HepG2 (cell line): Measurements from ENCODE around the gene TIMM8B. TPM values are rescaled to one million over a fixed set of nuclear protein-coding genes. Genes with fewer than 3 reads are reported as not detected.

Experiments used
- ATAC-seq: fragments of 200-7000 bp; cut with Tn5 transposase; 3 replicates; pipeline ENCODE4 v1.9.1; 2020; ENCODE audit warnings: mild to moderate bottlenecking, moderate library complexity
- BruUV-seq: library from RNA; stranded (reverse); fragments of 400-500 nt; replicated peaks from 2 replicates; lab custom pipeline; 2021; lab: Mats Ljungman, UMichigan
- CTCF ChIA-PET: fragments of 300-600 bp; formaldehyde crosslinking; extraction: SDS; loops from one replicate; lab custom pipeline; 2021; ENCODE audit warnings: low total read pairs, inconsistent platforms, low intra/inter-chr PET ratio; lab: Yijun Ruan, JAX
- POLR2A ChIA-PET: fragments of 350-600 bp; sonication (Branson Sonifier 250); formaldehyde crosslinking; loops from one replicate; lab custom pipeline; 2020; ENCODE audit warnings: antibody characterized with exemption, inconsistent platforms; lab: Yijun Ruan, JAX
- DNase-seq: peaks from one replicate; pipeline ENCODE4 v3.0.0-alpha.2; 2015; ENCODE audit warnings: low spot score
- FAIRE-seq: peaks from 3 replicates; lab custom pipeline; 2011; peaks lifted over from hg19 to GRCh38; lab: Jason Lieb, UNC
- H2AFZ ChIP-seq: one replicate; pipeline ENCODE4 v1.6.1; 2011; ENCODE audit warnings: low read length, inconsistent platforms
- H3K27ac ChIP-seq: fragments of 300-600 bp; 3 replicates; pipeline ENCODE4 v1.8.0; 2011; ENCODE audit warnings: mixed run types, mild to moderate bottlenecking, mixed read lengths, low read length, inconsistent platforms; ENCODE audit not compliant: insufficient read depth; ENCODE audit errors: extremely low read length
- H3K27me3 ChIP-seq, 2 experiments: fragments of 200-600 bp in 1 of 2; 2 replicates in 1 of 2; 3 replicates in 1 of 2; pipeline versions ENCODE4 v1.6.0 to v1.8.0; 2011; ENCODE audit warnings: low read length in 2 of 2, mild to moderate bottlenecking in 2 of 2, moderate library complexity in 2 of 2, inconsistent platforms in 1 of 2; ENCODE audit not compliant: insufficient read depth in 2 of 2, control insufficient read depth in 1 of 2
- H3K36me3 ChIP-seq, 2 experiments: fragments of 200-600 bp in 1 of 2; replicated peaks in 1 of 2; 2 replicates in 1 of 2; 3 replicates in 1 of 2; pipeline versions ENCODE4 v1.5.1 to v1.8.0; 2011; ENCODE audit warnings: low read length in 2 of 2, inconsistent platforms in 1 of 2; ENCODE audit not compliant: insufficient read depth in 2 of 2, control insufficient read depth in 1 of 2
- H3K4me1 ChIP-seq: 2 replicates; pipeline ENCODE4 v1.5.1; 2012; ENCODE audit warnings: low read length, inconsistent platforms; ENCODE audit not compliant: insufficient read depth
- H3K4me2 ChIP-seq: 2 replicates; pipeline ENCODE4 v1.6.0; 2011; ENCODE audit warnings: low read depth, low read length, inconsistent platforms
- H3K4me3 ChIP-seq, 3 experiments: fragments of 200-600 bp in 1 of 3; sonication (generic), shearing (Covaris generic) in 1 of 3; replicated peaks in 1 of 3; 2 replicates each; pipeline ENCODE4 v1.5.1; 2011 to 2016; ENCODE audit warnings: low read length in 3 of 3, inconsistent platforms in 2 of 3, low read depth in 2 of 3, mild to moderate bottlenecking in 2 of 3, control low read depth in 1 of 3, mixed read lengths in 1 of 3; ENCODE audit not compliant: insufficient read depth in 1 of 3
- H3K79me2 ChIP-seq: one replicate; pipeline ENCODE4 v1.6.1; 2011; ENCODE audit warnings: low read length, inconsistent platforms; ENCODE audit not compliant: insufficient read depth
- H3K9ac ChIP-seq: 2 replicates; pipeline ENCODE4 v1.6.0; 2011; ENCODE audit warnings: mild to moderate bottlenecking, low read depth, low read length, inconsistent platforms; ENCODE audit not compliant: insufficient read depth
- H3K9me3 ChIP-seq: 2 replicates; pipeline ENCODE4 v1.5.1; 2012; ENCODE audit warnings: mild to moderate bottlenecking, low read length
- H4K20me1 ChIP-seq: 2 replicates; pipeline ENCODE4 v1.6.0; 2011; ENCODE audit warnings: inconsistent platforms, mild to moderate bottlenecking, low read length, moderate library complexity; ENCODE audit not compliant: insufficient read depth
- ETS1 ChIP-seq: sonication (generic); formaldehyde crosslinking; IDR thresholded peaks from 2 replicates; pipeline ENCODE4 v1.4.0; 2020; ENCODE audit warnings: missing genetic modification reagents
- FOXA1 ChIP-seq, 2 experiments: fragments of 450-650 bp in 1 of 2; sonication (generic) in 1 of 2; formaldehyde crosslinking in 1 of 2; IDR thresholded peaks; 2 replicates each; pipeline versions ENCODE4 v1.4.0 to v1.6.1; 2016 to 2020; ENCODE audit warnings: missing genetic modification reagents in 1 of 2
- HMGA1 ChIP-seq: sonication (generic); formaldehyde crosslinking; conservative IDR thresholded peaks from 2 replicates; pipeline ENCODE4 v1.4.0; 2020; ENCODE audit warnings: missing genetic modification reagents
- MED1 ChIP-seq: sonication (generic); formaldehyde crosslinking; IDR thresholded peaks from 2 replicates; pipeline ENCODE4 v1.4.0; 2020; ENCODE audit warnings: missing genetic modification reagents
- MTA3 ChIP-seq: sonication (generic); formaldehyde crosslinking; IDR thresholded peaks from 2 replicates; pipeline ENCODE4 v1.4.0; 2020; ENCODE audit warnings: missing genetic modification reagents
- NCOA2 ChIP-seq: sonication (generic); formaldehyde crosslinking; IDR thresholded peaks from 2 replicates; pipeline ENCODE4 v1.8.0; 2022; ENCODE audit warnings: inconsistent platforms
- NCOR1 ChIP-seq: fragments of 200-600 bp; sonication (generic); IDR thresholded peaks from 2 replicates; pipeline ENCODE4 v1.7.0; 2017; ENCODE audit warnings: antibody characterized with exemption, low read length, borderline replicate concordance
- SAFB2 ChIP-seq: sonication (generic); formaldehyde crosslinking; IDR thresholded peaks from 2 replicates; pipeline ENCODE4 v1.5.1; 2020; ENCODE audit warnings: missing genetic modification reagents, low read depth, mild to moderate bottlenecking, borderline replicate concordance
- SMYD3 ChIP-seq: sonication (generic); formaldehyde crosslinking; IDR thresholded peaks from 2 replicates; pipeline ENCODE4 v1.8.1; 2023; ENCODE audit warnings: mild to moderate bottlenecking, missing genetic modification reagents
- ZNF569 ChIP-seq: sonication (generic); formaldehyde crosslinking; IDR thresholded peaks from 2 replicates; pipeline ENCODE4 v1.5.0; 2020; ENCODE audit warnings: mild to moderate bottlenecking, missing genetic modification reagents, moderate library complexity, borderline replicate concordance
- ZNF772 ChIP-seq: sonication (generic); formaldehyde crosslinking; IDR thresholded peaks from 2 replicates; pipeline ENCODE4 v1.5.0; 2020; ENCODE audit warnings: mild to moderate bottlenecking, missing genetic modification reagents
- ZNF816 ChIP-seq: sonication (generic); formaldehyde crosslinking; IDR thresholded peaks from 2 replicates; pipeline ENCODE4 v1.8.0; 2022; ENCODE audit warnings: missing genetic modification reagents, mild to moderate bottlenecking, borderline replicate concordance
- WGBS: methylation state at CpG from one replicate; pipeline ENCODE4 v1.1.6; 2017; ENCODE audit warnings: low lambda C conversion rate; 5-methylcytosine and 5-hydroxymethylcytosine counted together
- in situ Hi-C: cut with HindIII; loops from 2 replicates; pipeline ENCODE4 v1.10.0; 2017; ENCODE audit warnings: low pct_unique_long_range_greater_than_20kb; ENCODE audit not compliant: extremely low pct_ligation_motif_present
- intact Hi-C: fragments of 100-400 bp; cut with micrococcal nuclease; formaldehyde crosslinking; loops from one replicate; pipeline ENCODE4 v1.10.0; 2022; ENCODE audit not compliant: unreplicated experiment
- polyA plus RNA-seq, 8 experiments: library from polyadenylated mRNA; depleted of rRNA in 3 of 8; stranded (reverse) in 7 of 8; unstranded in 1 of 8; fragments of >200 nt; fragmentation: Illumina TruSeq in 4 of 8; extraction: Trizol in 4 of 8; gene quantifications; 2 replicates each; pipeline versions ENCODE4 v1.2.1 to v1.2.3, GENCODE V29; 2011 to 2016; ENCODE audit warnings: low read depth in 4 of 8, missing spikeins in 1 of 8, mixed read lengths in 1 of 8; ENCODE audit not compliant: insufficient read depth in 1 of 8
- total RNA-seq, 5 experiments: library from RNA; depleted of rRNA; stranded (reverse); fragments of >200 nt; fragmentation: Illumina TruSeq; extraction: Trizol; gene quantifications; 2 replicates each; pipeline ENCODE4 v1.2.3, GENCODE V29; 2016; ENCODE audit warnings: low read depth in 1 of 5

The TIMM8B gene
- total and polyA plus RNA-seq, 2 of the 13 experiments (the other 11 are each of a cell fraction or from before 2014, with no cell fraction given) = 84.5 to 98.3 TPM

DNA sequence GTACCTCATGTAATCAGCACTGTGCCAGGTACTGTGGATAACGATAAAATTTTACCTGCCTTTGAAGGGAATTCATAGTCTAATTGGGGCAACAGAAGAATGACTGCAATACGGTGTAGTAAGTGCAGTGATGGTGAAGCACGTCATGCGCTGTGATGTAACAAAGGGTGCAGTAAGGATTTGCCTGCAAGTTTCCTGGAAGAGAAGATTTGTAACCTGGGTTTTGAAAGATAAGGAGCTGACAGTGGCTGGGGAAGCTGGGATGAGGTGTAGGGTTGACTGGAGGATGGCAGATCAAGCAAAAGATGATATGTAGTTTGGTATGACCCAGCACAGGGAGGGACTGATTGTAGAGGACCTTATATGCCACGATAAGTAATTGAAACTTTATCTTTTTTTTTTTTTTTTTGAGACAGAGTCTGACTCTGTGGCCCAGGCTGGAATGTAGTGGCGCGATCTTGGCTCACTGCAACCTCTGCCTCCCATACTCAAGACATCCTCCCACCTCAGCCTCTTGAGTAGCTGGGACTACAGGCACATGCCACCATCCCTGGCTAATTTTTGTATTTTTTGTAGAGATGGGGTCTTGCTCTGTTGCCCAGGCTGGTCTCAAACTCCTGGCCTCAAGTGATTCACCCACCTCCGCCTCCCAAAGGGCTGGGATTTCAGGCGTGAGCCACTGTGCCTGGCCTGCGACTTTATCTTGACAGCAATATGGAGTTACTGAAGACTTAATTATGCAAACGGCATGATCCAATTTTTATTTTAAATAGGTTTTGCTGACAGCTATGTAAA is 11.4 kb upstream of the TIMM8B start:
- Histone ChIP-seq H2AFZ (no peak overlapping the region), H3K9ac (no peak overlapping the region), H3K9me3 (no peaks in the 10 kb centered on the region), H3K27ac (no peak overlapping the region), H3K4me3 (no peak overlapping the region), H4K20me1 (no peaks in the 10 kb centered on the region), H3K4me2 (no peak overlapping the region), H3K4me1 (no peaks in the 10 kb centered on the region), H3K36me3 (peaks cover 4 to 9% of the 10 kb centered on the region in 2 experiments; a peak in 3 of 5 replicates), H3K27me3 (no peaks in the 10 kb centered on the region), H3K79me2 (no peaks in the 10 kb centered on the region)
- intact Hi-C loops (no loop called here), in situ Hi-C loops (no loop called here)
- DNase-seq (no peak), FAIRE-seq (no peak), ATAC-seq (no peak)
- ChIA-PET CTCF (no interaction called here), POLR2A (no interaction called here)
- TF ChIP-seq MED1 (CRISPR knock-in tag) (no peak), SAFB2 (no peak), NCOR1 (no peak), FOXA1 (IDR thresholded peaks at IDR 0.05) (no peak), FOXA1 (CRISPR knock-in tag; IDR thresholded peaks at IDR 0.05) (no peak), HMGA1 (CRISPR knock-in tag) (no peak), ETS1 (no peak), ZNF772 (no peak), MTA3 (CRISPR knock-in tag) (no peak), SMYD3 (CRISPR knock-in tag) (no peak), ZNF569 (CRISPR knock-in tag) (no peak), NCOA2 (CRISPR knock-in tag) (no peak), ZNF816 (no peak)
- 97% methylated on average over 11 of the region's 11 CpGs for WGBS
- BruUV-seq = no TSS peak
